Measurements from ENCODE around the gene POLH.
"Not testable (repeated sequence)": the region's sequence is repeated elsewhere in the genome, so short reads cannot be mapped to it uniquely, and the experiment has no call there.

Gene POLH

DNA sequence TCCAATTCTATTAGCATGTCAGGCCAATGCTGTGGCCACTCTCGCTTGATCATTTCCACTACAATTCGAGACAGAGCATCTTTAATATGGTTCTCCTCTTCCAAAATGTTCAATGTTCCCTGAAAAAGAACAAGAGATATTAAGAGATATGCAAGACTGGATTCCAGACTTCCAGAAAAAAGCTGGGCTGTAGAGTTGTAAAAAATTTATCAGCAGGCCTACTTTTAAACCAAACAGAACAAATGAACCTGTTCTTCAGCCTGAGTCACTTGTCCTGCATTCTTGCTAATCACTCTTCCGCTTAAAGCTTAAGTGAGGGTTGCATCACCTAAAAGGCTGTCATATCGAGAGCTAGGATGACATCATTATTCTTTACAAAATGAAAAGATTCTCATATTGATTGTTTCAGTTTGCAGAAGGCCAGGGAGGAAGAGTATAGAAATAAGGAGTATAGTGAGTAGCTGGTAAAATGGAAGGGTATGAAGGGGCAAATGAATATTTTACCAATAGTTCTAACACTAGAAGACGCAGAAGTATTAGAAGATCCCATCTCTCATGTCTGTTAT is 5.0 kb upstream of the POLH start:
- no peak overlapping the region for H2AFZ ChIP-seq (ENCODE audit: low read length, unreplicated experiment)
- H3K4me1 ChIP-seq (ENCODE audit: control insufficient read depth, insufficient read depth, low read length, unreplicated experiment): no peaks in the 10 kb centered on the region
- H3K4me3 ChIP-seq (ENCODE audit: low read depth, low read length): no peak overlapping the region
- no peaks in the 10 kb centered on the region for H3K27me3 ChIP-seq (ENCODE audit: insufficient read depth, low read length)
- H3K79me2 ChIP-seq (ENCODE audit: control insufficient read depth, insufficient read depth, low read length, unreplicated experiment): peaks cover 36% of the 10 kb centered on the region
- peaks cover 22% of the 10 kb centered on the region for H3K36me3 ChIP-seq (ENCODE audit: insufficient read depth, low read length)
- no peak overlapping the region for H3K27ac ChIP-seq (ENCODE audit: low read depth, low read length)

DNA sequence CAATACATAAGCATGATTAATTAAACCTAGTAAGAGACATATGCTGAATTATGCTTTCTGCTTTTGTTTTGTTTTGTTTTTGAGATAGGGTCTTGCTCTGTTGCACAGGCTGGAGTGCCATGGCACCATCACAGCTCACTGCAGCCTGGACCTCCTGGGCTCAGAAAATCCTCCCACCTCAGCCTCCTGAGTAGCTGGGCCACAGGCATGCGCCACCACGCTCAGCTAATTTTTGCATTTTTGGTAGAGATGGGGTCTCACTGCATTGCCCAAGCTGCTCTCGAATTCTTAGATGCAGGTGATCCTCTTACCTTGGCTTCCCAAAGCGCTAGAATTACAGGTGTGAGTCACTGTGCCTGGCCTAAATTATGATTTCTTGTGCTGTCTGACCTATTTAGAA is 4.0 kb upstream of the POLH start:
- H3K4me3 ChIP-seq (ENCODE audit: low read depth, low read length): no peak overlapping the region
- no peaks in the 10 kb centered on the region for H3K4me1 ChIP-seq (ENCODE audit: control insufficient read depth, insufficient read depth, low read length, unreplicated experiment)
- H3K27me3 ChIP-seq (ENCODE audit: insufficient read depth, low read length): no peaks in the 10 kb centered on the region
- peaks cover 46% of the 10 kb centered on the region for H3K79me2 ChIP-seq (ENCODE audit: control insufficient read depth, insufficient read depth, low read length, unreplicated experiment)
- H3K27ac ChIP-seq (ENCODE audit: low read depth, low read length): no peak overlapping the region
- H3K36me3 ChIP-seq (ENCODE audit: insufficient read depth, low read length): peaks cover 22% of the 10 kb centered on the region
- no peak overlapping the region for H2AFZ ChIP-seq (ENCODE audit: low read length, unreplicated experiment)

DNA sequence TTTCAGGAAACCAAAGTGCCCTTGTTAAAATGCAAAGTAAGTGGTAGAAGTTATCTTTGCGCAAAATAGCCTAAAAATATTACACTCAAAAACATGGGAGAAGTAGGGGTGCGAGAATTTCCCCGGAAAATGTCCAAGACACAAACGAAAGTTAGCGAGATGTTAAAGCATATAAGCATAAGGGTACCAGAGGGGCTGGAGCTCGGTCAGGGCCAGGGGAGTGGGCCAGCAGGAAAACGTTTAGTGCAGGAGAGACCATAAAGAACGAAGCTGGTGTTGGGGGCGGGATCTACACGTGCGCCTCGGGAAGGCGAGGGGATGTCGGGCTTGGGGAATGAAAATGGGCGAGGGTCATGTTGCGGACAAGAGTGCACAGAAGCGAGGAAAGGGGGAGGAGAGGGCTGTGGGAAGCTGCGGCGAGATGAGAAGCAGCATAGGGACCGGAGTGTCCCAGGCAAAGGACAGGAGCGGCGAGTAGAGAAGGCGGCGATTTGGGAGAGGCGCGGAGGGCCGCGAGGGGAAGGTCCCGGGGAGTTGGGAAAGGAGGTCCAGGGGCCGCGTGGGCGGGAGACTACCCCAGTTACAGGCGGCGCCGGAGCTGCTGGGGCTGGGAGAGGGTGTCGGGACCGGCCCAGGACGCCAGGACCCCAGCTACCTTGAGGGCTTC is 747 bp upstream of the POLH start:
- Histone ChIP-seq H2AFZ (ENCODE audit: low read length, unreplicated experiment) (peak overlapping the region; percentile 72), H3K79me2 (ENCODE audit: control insufficient read depth, insufficient read depth, low read length, unreplicated experiment) (peaks cover 73% of the 10 kb centered on the region), H3K27me3 (ENCODE audit: insufficient read depth, low read length) (no peaks in the 10 kb centered on the region), H3K27ac (ENCODE audit: low read depth, low read length) (peak overlapping the region; percentile 24; the same call in 1 of the 2 replicates), H3K4me1 (ENCODE audit: control insufficient read depth, insufficient read depth, low read length, unreplicated experiment) (peaks cover 23% of the 10 kb centered on the region), H3K4me3 (ENCODE audit: low read depth, low read length) (peak overlapping the region; percentile 87), H3K36me3 (ENCODE audit: insufficient read depth, low read length) (peaks cover 13% of the 10 kb centered on the region)

DNA sequence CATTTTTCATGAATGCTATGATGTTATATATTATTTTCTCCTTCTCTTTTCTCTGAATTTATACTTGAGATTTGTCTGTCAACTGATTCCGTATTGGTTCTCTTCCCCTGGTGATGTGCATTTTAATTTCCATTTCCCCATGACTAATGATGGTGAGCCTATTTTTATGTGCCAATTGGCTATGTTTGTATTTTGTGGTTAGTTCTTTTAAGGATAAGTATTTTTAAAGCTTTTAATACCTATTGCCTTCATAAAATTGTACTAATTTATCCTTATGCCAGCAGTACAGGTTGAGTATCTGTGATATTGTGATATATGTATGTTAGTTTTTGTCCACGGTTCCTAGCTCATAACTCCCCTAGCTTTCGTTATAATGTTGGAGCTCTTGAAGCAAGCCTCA is 2.8 kb downstream of the POLH start:
- Histone ChIP-seq H3K4me1 (ENCODE audit: control insufficient read depth, insufficient read depth, low read length, unreplicated experiment) (peaks cover 40% of the 10 kb centered on the region), H3K4me3 (ENCODE audit: low read depth, low read length) (peak overlapping the region; percentile 87), H2AFZ (ENCODE audit: low read length, unreplicated experiment) (no peak overlapping the region), H3K27ac (ENCODE audit: low read depth, low read length) (peak overlapping the region; percentile 52), H3K27me3 (ENCODE audit: insufficient read depth, low read length) (no peaks in the 10 kb centered on the region), H3K36me3 (ENCODE audit: insufficient read depth, low read length) (peaks cover 7% of the 10 kb centered on the region), H3K79me2 (ENCODE audit: control insufficient read depth, insufficient read depth, low read length, unreplicated experiment) (peaks cover 69% of the 10 kb centered on the region)

DNA sequence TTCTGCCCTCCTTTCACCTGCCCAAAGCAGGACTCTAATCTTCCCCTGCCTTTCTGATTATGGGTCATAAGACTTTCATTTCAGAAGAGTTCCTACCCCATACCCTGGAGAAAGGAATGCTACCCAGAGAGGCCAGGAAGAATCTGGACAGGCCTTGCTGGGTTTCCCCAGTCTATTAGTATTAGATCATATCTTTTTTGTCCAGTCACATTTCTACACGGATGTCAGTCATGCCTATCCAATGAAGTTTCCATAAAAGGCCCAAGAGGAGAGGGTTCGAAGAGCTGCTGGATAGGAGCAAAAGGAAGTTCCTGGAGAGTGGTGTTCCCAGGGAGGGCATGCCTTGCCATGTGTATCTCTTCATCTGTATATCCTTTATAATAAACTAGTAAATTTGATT is 3.2 kb downstream of the POLH start:
- peaks cover 66% of the 10 kb centered on the region for H3K79me2 ChIP-seq (ENCODE audit: control insufficient read depth, insufficient read depth, low read length, unreplicated experiment)

DNA sequence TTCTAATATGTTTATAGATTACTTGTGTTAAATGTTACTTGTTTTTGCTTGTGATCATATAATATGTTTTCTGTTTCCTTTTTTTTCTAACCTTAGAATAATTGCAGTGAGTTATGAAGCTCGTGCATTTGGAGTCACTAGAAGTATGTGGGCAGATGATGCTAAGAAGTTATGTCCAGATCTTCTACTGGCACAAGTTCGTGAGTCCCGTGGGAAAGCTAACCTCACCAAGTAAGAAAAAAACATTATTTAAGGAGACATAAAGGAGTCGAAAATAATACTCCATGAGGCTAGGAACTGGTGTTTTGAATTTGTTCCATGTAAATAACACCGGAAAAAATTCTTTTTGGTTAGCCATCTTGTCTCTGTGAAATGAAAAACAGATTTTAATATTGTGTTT is 6.9 kb downstream of the POLH start:
- Histone ChIP-seq H2AFZ (ENCODE audit: low read length, unreplicated experiment) (peak overlapping the region; percentile 21), H3K36me3 (ENCODE audit: insufficient read depth, low read length) (peaks cover 30% of the 10 kb centered on the region)

More for the DNA sequence above, 3.2 kb downstream of the POLH start:
- Histone ChIP-seq H2AFZ (ENCODE audit: low read length, unreplicated experiment) (no peak overlapping the region), H3K27ac (ENCODE audit: low read depth, low read length) (peak overlapping the region; percentile 52), H3K36me3 (ENCODE audit: insufficient read depth, low read length) (peaks cover 12% of the 10 kb centered on the region), H3K4me1 (ENCODE audit: control insufficient read depth, insufficient read depth, low read length, unreplicated experiment) (peaks cover 44% of the 10 kb centered on the region), H3K4me3 (ENCODE audit: low read depth, low read length) (peak overlapping the region; percentile 87), H3K27me3 (ENCODE audit: insufficient read depth, low read length) (no peaks in the 10 kb centered on the region)

DNA sequence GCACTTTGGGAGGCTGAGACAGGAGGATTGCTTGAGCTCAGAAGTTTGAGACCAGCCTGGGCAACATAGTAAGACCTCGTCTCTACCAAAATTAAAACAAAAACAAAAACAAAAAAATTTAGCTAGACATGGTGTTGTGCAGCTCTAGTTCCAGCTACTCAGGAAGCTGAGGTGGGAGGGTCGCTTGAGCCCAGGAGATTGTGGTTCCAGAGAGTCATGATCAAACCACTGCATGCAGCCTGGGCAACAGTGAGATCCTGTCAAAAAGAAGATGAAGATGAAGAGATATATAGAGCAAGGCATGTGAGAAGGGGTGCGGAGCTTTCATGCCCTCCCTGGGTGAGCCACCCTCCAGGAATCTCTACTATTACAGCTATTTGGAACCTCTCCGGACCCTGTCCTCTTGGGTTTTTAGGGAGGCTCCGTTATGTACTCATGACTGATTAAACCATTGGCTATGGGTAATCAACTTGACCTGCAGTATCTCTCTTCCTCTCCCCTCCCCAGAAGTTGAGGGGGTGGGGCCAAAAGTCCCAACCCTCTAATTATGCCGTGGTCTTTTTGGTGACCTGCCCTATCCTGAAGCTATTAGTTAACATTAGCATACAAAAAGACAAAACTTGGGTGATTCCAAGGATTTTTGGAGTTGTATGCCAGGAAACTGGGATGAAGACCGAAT is 9.0 kb downstream of the POLH start:
- peaks cover 41% of the 10 kb centered on the region for H3K36me3 ChIP-seq (ENCODE audit: insufficient read depth, low read length)
- peaks cover 34% of the 10 kb centered on the region for H3K4me1 ChIP-seq (ENCODE audit: control insufficient read depth, insufficient read depth, low read length, unreplicated experiment)
- H3K4me3 ChIP-seq (ENCODE audit: low read depth, low read length): no peak overlapping the region
- H3K27me3 ChIP-seq (ENCODE audit: insufficient read depth, low read length): no peaks in the 10 kb centered on the region
- H3K27ac ChIP-seq (ENCODE audit: low read depth, low read length): peak overlapping the region; percentile 69
- H2AFZ ChIP-seq (ENCODE audit: low read length, unreplicated experiment): peak overlapping the region; percentile 12
- H3K79me2 ChIP-seq (ENCODE audit: control insufficient read depth, insufficient read depth, low read length, unreplicated experiment): peaks cover 19% of the 10 kb centered on the region

More for the DNA sequence above, 6.9 kb downstream of the POLH start:
- Histone ChIP-seq H3K79me2 (ENCODE audit: control insufficient read depth, insufficient read depth, low read length, unreplicated experiment) (peaks cover 37% of the 10 kb centered on the region), H3K4me3 (ENCODE audit: low read depth, low read length) (no peak overlapping the region), H3K27me3 (ENCODE audit: insufficient read depth, low read length) (no peaks in the 10 kb centered on the region), H3K4me1 (ENCODE audit: control insufficient read depth, insufficient read depth, low read length, unreplicated experiment) (peaks cover 50% of the 10 kb centered on the region), H3K27ac (ENCODE audit: low read depth, low read length) (peak overlapping the region; percentile 69)

DNA sequence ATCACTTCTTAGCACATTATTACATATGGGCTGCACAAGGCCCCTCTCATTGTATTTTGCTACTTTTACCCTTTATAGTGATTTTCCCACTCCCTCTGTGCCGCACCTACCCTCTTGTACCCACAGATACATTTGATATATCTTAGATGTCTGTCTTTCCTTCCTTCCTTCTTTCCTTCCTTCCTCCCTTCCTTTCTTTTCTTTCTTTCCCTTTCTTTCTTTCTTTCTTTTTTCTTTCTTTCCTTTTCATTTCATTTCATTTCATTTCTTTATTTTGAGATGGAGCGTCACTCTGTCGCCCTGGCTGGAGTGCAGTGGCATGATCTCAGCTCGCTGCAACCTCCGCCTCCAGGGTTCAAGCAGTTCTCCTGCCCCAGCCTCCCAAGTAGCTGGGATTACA is 12.2 kb downstream of the POLH start:
- Histone ChIP-seq H3K4me1 (ENCODE audit: control insufficient read depth, insufficient read depth, low read length, unreplicated experiment) (peaks cover 22% of the 10 kb centered on the region), H3K79me2 (ENCODE audit: control insufficient read depth, insufficient read depth, low read length, unreplicated experiment) (peaks cover 9% of the 10 kb centered on the region), H3K27ac (ENCODE audit: low read depth, low read length) (no peak overlapping the region), H3K27me3 (ENCODE audit: insufficient read depth, low read length) (no peaks in the 10 kb centered on the region), H2AFZ (ENCODE audit: low read length, unreplicated experiment) (no peak overlapping the region), H3K4me3 (ENCODE audit: low read depth, low read length) (no peak overlapping the region), H3K36me3 (ENCODE audit: insufficient read depth, low read length) (peaks cover 44% of the 10 kb centered on the region)

DNA sequence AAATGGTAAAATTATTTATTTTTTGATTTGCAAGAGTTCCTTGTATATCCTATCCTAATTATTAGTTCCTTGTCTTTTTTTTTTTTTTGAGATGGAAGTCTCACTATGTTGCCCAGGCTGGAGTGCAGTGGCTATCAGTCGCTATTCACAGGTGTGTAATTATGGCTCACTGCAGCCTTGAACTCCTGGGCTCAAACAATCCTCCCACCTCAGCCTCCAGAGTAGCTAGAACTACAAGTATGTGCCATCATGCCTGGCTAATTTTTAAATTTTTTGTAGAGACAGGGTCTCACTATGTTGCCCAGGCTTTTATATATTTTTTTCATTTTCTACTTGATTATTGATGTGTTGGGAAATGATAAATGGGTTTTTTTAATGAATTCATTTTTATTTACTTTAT is 13.6 kb downstream of the POLH start:
- H3K27me3 ChIP-seq (ENCODE audit: insufficient read depth, low read length); H3K4me1 ChIP-seq (ENCODE audit: control insufficient read depth, insufficient read depth, low read length, unreplicated experiment); H3K4me3 ChIP-seq (ENCODE audit: low read depth, low read length); H3K27ac ChIP-seq (ENCODE audit: low read depth, low read length); H2AFZ ChIP-seq (ENCODE audit: low read length, unreplicated experiment); H3K79me2 ChIP-seq (ENCODE audit: control insufficient read depth, insufficient read depth, low read length, unreplicated experiment): not testable (repeated sequence)
- H3K36me3 ChIP-seq (ENCODE audit: insufficient read depth, low read length): peaks cover 30% of the 10 kb centered on the region

DNA sequence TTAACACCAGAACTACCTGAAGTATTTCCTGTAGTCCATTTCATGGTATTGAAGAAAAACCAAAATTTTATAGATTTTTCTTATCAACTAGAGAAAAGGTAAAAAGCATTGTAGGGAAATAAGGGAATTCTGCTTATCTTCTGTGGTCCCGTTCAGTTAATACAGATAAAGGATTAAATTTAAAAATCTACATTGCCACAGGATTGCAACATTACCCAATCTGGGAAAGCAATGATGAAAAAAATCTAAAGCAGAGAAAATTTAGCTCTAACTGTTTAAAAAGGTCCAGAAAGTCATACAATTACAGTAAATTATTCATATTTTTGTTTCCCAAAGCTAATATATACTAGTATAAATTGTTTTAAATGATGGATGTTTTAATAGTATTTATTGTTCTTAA is 18.0 kb downstream of the POLH start:
- H2AFZ ChIP-seq (ENCODE audit: low read length, unreplicated experiment): no peak overlapping the region
- H3K36me3 ChIP-seq (ENCODE audit: insufficient read depth, low read length): peaks cover 16% of the 10 kb centered on the region
- H3K4me1 ChIP-seq (ENCODE audit: control insufficient read depth, insufficient read depth, low read length, unreplicated experiment): no peaks in the 10 kb centered on the region
- no peak overlapping the region for H3K27ac ChIP-seq (ENCODE audit: low read depth, low read length)
- no peaks in the 10 kb centered on the region for H3K27me3 ChIP-seq (ENCODE audit: insufficient read depth, low read length)
- no peak overlapping the region for H3K4me3 ChIP-seq (ENCODE audit: low read depth, low read length)
- peaks cover 5% of the 10 kb centered on the region for H3K79me2 ChIP-seq (ENCODE audit: control insufficient read depth, insufficient read depth, low read length, unreplicated experiment)

DNA sequence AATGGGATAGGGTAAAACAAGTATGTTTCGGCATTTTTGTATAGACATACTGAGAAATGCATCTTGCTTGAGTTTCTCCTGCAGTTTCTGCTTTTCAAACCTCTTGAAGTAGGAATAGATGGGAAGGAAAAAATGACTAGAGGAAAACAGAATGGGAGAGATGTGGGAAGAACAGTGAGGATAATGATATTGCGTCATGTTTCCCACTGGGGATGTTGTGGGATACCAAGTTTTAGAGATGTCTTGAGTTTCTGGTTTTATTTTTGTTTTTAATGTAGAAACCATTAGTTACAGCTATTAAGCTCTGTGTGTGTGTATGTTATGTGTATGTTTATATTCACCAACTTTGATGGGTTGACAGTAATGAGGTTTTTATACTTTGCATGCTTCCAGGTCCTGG is 24.6 kb downstream of the POLH start:
- H3K27me3 ChIP-seq (ENCODE audit: insufficient read depth, low read length): no peaks in the 10 kb centered on the region
- no peak overlapping the region for H3K4me3 ChIP-seq (ENCODE audit: low read depth, low read length)
- H3K4me1 ChIP-seq (ENCODE audit: control insufficient read depth, insufficient read depth, low read length, unreplicated experiment): peaks cover 16% of the 10 kb centered on the region
- H3K27ac ChIP-seq (ENCODE audit: low read depth, low read length): no peak overlapping the region
- peaks cover 16% of the 10 kb centered on the region; the same call in 1 of the 2 replicates for H3K36me3 ChIP-seq (ENCODE audit: insufficient read depth, low read length)
- no peak overlapping the region for H2AFZ ChIP-seq (ENCODE audit: low read length, unreplicated experiment)
- no peaks in the 10 kb centered on the region for H3K79me2 ChIP-seq (ENCODE audit: control insufficient read depth, insufficient read depth, low read length, unreplicated experiment)
